Upper lobe of left lung (tissue), 4 donors: ENCODE results near the gene P3R3URF.

Experiments
- POLR2A ChIP-seq, 4 donors: fragments of 450-650 bp; IDR thresholded peaks; one replicate each; pipeline ENCODE4 v1.5.1; 2016 to 2017; ENCODE audit warnings: antibody characterized with exemption in 4 of 4, mild to moderate bottlenecking in 2 of 4
- TF ChIP-seq, protein P1 (sequence below), 6 experiments: fragments of 450-650 bp in 4 of 6; fragments of 200-600 bp in 2 of 6; sonication (generic) in 2 of 6; IDR thresholded peaks; one replicate each; pipeline ENCODE4 v1.5.1; 2016 to 2019; ENCODE audit warnings: antibody characterized with exemption in 6 of 6

DNA sequence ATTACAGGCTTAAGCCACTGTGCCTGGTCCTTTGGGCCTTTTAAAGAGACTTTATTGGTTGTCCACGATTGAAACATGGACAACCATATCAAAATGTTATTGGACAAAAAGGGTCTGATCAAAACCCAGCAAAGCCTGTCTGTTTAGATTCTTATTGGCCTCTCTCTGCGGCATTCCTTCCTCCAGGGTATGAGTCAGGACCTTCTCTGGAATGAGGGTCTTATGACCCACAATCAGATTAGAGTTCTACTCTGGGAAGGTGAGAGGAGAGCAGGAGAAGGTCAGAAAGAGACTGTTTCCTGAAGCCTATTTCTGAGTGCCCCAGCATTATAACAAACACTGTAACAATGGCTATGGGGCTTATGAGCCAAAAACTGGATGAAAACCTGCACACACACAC is 34.8 kb upstream of the P3R3URF start:
- TF ChIP-seq, protein P1, sequence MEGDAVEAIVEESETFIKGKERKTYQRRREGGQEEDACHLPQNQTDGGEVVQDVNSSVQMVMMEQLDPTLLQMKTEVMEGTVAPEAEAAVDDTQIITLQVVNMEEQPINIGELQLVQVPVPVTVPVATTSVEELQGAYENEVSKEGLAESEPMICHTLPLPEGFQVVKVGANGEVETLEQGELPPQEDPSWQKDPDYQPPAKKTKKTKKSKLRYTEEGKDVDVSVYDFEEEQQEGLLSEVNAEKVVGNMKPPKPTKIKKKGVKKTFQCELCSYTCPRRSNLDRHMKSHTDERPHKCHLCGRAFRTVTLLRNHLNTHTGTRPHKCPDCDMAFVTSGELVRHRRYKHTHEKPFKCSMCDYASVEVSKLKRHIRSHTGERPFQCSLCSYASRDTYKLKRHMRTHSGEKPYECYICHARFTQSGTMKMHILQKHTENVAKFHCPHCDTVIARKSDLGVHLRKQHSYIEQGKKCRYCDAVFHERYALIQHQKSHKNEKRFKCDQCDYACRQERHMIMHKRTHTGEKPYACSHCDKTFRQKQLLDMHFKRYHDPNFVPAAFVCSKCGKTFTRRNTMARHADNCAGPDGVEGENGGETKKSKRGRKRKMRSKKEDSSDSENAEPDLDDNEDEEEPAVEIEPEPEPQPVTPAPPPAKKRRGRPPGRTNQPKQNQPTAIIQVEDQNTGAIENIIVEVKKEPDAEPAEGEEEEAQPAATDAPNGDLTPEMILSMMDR (IDR thresholded peaks at IDR 0.05): no peak
- TF ChIP-seq POLR2A (IDR thresholded peaks at IDR 0.05): no peak
